HG03025 (cell line): ENCODE results near the gene GPR89B.
"Not testable (repeated sequence)": the region's sequence is repeated elsewhere in the genome, so short reads cannot be mapped to it uniquely, and the experiment has no call there.

Experiments
- ATAC-seq: cut with Tn5 transposase; IDR thresholded peaks from one replicate; pipeline ENCODE4 v1.9.1; 2021; ENCODE audit warnings: mild to moderate bottlenecking, moderate library complexity; ENCODE audit not compliant: unreplicated experiment, low FRiP score

Gene GPR89B

GRCh38 chr1:148024918-148025317 is 96.7 kb downstream of the GPR89B start:
- ATAC-seq = not testable (repeated sequence)

GRCh38 chr1:148027004-148027403 is 98.8 kb downstream of the GPR89B start:
- not testable (repeated sequence) for ATAC-seq

- ATAC-seq = not testable (repeated sequence)
Measured at GRCh38 chr1:148032247-148032646, 104.0 kb downstream of the GPR89B start.

GRCh38 chr1:148032690-148033089 is 104.5 kb downstream of the GPR89B start:
- ATAC-seq = not testable (repeated sequence)

- not testable (repeated sequence) for ATAC-seq
Measured at GRCh38 chr1:148033147-148033546, 104.9 kb downstream of the GPR89B start.

- ATAC-seq = not testable (repeated sequence)
Measured at GRCh38 chr1:148037850-148038461, 109.7 kb downstream of the GPR89B start.

- ATAC-seq = peak; percentile 70
Measured at GRCh38 chr1:148038462-148039333, 110.5 kb downstream of the GPR89B start.
